ENCODE measurements around the gene SASH1.

SASH1 gene

GRCh38 chr6:148518511-148519156 lies 176.0 kb downstream of the SASH1 start:
- Histone ChIP-seq H2AFZ (ENCODE audit: low read length) (no peak overlapping the region), H3K79me2 (ENCODE audit: low read length) (no peaks in the 10 kb centered on the region)

GRCh38 chr6:148520109-148520841 lies 177.6 kb downstream of the SASH1 start:
- Histone ChIP-seq H3K9me3 (replicated peaks; ENCODE audit: insufficient read depth, low read length) (no peaks in the 10 kb centered on the region), H3K79me2 (ENCODE audit: low read length) (no peaks in the 10 kb centered on the region), H3K36me3 (replicated peaks; ENCODE audit: insufficient read depth, low read length) (no peaks in the 10 kb centered on the region), H3K9ac (ENCODE audit: low read length) (no peak overlapping the region), H3K27ac (ENCODE audit: low read length) (no peak overlapping the region), H3F3A (ENCODE audit: insufficient read depth, low read length) (no peaks in the 10 kb centered on the region), H3K9me2 (replicated peaks; ENCODE audit: insufficient read depth, low read length) (no peaks in the 10 kb centered on the region), H3K4me3 (ENCODE audit: low read length) (no peak overlapping the region), H3K4me1 (ENCODE audit: low read length) (no peaks in the 10 kb centered on the region), H3K4me2 (ENCODE audit: low read depth, low read length) (no peak overlapping the region), H4K20me1 (ENCODE audit: insufficient read depth, low read length) (no peaks in the 10 kb centered on the region), H3K27me3 (replicated peaks; ENCODE audit: insufficient read depth, low read length) (no peaks in the 10 kb centered on the region), H2AFZ (ENCODE audit: low read length) (no peak overlapping the region)
- TF ChIP-seq CTCF (IDR thresholded peaks at IDR 0.05; ENCODE audit: low read length) (no peak), EZH2phosphoT487 (IDR thresholded peaks at IDR 0.05; ENCODE audit: low read length) (no peak), EZH2 (optimal IDR thresholded peaks at IDR 0.05; ENCODE audit: low read depth, low read length) (no peak)
- DNase-seq: no peak

More at GRCh38 chr6:148518511-148519156, 176.0 kb downstream of the SASH1 start:
- Histone ChIP-seq H3K4me2 (ENCODE audit: low read depth, low read length) (no peak overlapping the region), H4K20me1 (ENCODE audit: insufficient read depth, low read length) (no peaks in the 10 kb centered on the region), H3K4me1 (ENCODE audit: low read length) (no peaks in the 10 kb centered on the region), H3K27ac (ENCODE audit: low read length) (no peak overlapping the region), H3K36me3 (replicated peaks; ENCODE audit: insufficient read depth, low read length) (no peaks in the 10 kb centered on the region), H3K4me3 (ENCODE audit: low read length) (no peak overlapping the region), H3K9me3 (replicated peaks; ENCODE audit: insufficient read depth, low read length) (no peaks in the 10 kb centered on the region), H3K9ac (ENCODE audit: low read length) (no peak overlapping the region), H3K27me3 (replicated peaks; ENCODE audit: insufficient read depth, low read length) (no peaks in the 10 kb centered on the region), H3K9me2 (replicated peaks; ENCODE audit: insufficient read depth, low read length) (no peaks in the 10 kb centered on the region), H3F3A (ENCODE audit: insufficient read depth, low read length) (no peaks in the 10 kb centered on the region)
- no peak for DNase-seq
- no peak for TF ChIP-seq CTCF (IDR thresholded peaks at IDR 0.05; ENCODE audit: low read length)
- no peak for TF ChIP-seq EZH2 (optimal IDR thresholded peaks at IDR 0.05; ENCODE audit: low read depth, low read length)
- TF ChIP-seq EZH2phosphoT487 (IDR thresholded peaks at IDR 0.05; ENCODE audit: low read length): no peak

- no peak overlapping the region for H2AFZ ChIP-seq (ENCODE audit: low read length)
- H3K9me2 ChIP-seq (replicated peaks; ENCODE audit: insufficient read depth, low read length): no peaks in the 10 kb centered on the region
- no peaks in the 10 kb centered on the region for H3K79me2 ChIP-seq (ENCODE audit: low read length)
- no peaks in the 10 kb centered on the region for H4K20me1 ChIP-seq (ENCODE audit: insufficient read depth, low read length)
- no peak overlapping the region for H3K4me3 ChIP-seq (ENCODE audit: low read length)
- no peak overlapping the region for H3K4me2 ChIP-seq (ENCODE audit: low read depth, low read length)
- no peak overlapping the region for H3K27ac ChIP-seq (ENCODE audit: low read length)
- H3K27me3 ChIP-seq (replicated peaks; ENCODE audit: insufficient read depth, low read length): no peaks in the 10 kb centered on the region
- no peaks in the 10 kb centered on the region for H3K9me3 ChIP-seq (replicated peaks; ENCODE audit: insufficient read depth, low read length)
- TF ChIP-seq EZH2phosphoT487 (IDR thresholded peaks at IDR 0.05; ENCODE audit: low read length) (no peak), CTCF (IDR thresholded peaks at IDR 0.05; ENCODE audit: low read length) (no peak), EZH2 (optimal IDR thresholded peaks at IDR 0.05; ENCODE audit: low read depth, low read length) (no peak)
- no peak overlapping the region for H3K9ac ChIP-seq (ENCODE audit: low read length)
- H3F3A ChIP-seq (ENCODE audit: insufficient read depth, low read length): no peaks in the 10 kb centered on the region
- DNase-seq: no peak
- H3K4me1 ChIP-seq (ENCODE audit: low read length): no peaks in the 10 kb centered on the region
- H3K36me3 ChIP-seq (replicated peaks; ENCODE audit: insufficient read depth, low read length): no peaks in the 10 kb centered on the region
Measured at GRCh38 chr6:148521158-148521557, 178.5 kb downstream of the SASH1 start.
